ENCODE measurements around the gene HSPBP1. TPM values are rescaled to one million over a fixed set of nuclear protein-coding genes. Genes with fewer than 3 reads are reported as not detected.

The HSPBP1 gene
- total and polyA plus RNA-seq, 2 of the 4 experiments (the other 2 are of a cell fraction), result 21.0 to 43.2 TPM

- H3K14ac ChIP-seq (replicated peaks; ENCODE audit: low read depth, low read length), result no peak overlapping the region
- no peak overlapping the region for H3K4me3 ChIP-seq (ENCODE audit: insufficient read depth, low read depth, low read length)
- DNase-seq, result no peak
- no peak overlapping the region for H3K4me2 ChIP-seq (ENCODE audit: low read depth, low read length)
- CTCF ChIA-PET, result no interaction called here
- H3K36me3 ChIP-seq (ENCODE audit: control insufficient read depth, insufficient read depth, low read length), result peaks cover 27% of the 10 kb centered on the region
- no peak overlapping the region for H3K18ac ChIP-seq (ENCODE audit: low read depth, low read length)
- no peak overlapping the region for H2AK9ac ChIP-seq (replicated peaks; ENCODE audit: low read depth, low read length, poor library complexity)
- no peak overlapping the region for H2BK15ac ChIP-seq (ENCODE audit: low read depth, low read length)
- WGBS, 2 experiments (ENCODE audit: extremely low coverage in 2 of 2, insufficient read length in 1 of 2), result 100% methylated on average over 2 of the region's 10 CpGs; no CpG with 5 or more reads in 1 of the 2 experiments
- H3K27ac ChIP-seq (ENCODE audit: insufficient read depth, low read length), result no peak overlapping the region
- peaks cover 23% of the 10 kb centered on the region for H3K9me1 ChIP-seq (ENCODE audit: insufficient read depth, low read length)
- no peak for ATAC-seq (ENCODE audit: low read depth)
- no peak overlapping the region for H2BK20ac ChIP-seq (ENCODE audit: low read depth, low read length)
- H4K8ac ChIP-seq (ENCODE audit: low read depth in 2 of 2, low read length in 2 of 2), result no peak overlapping the region
- no peak overlapping the region for H4K91ac ChIP-seq (ENCODE audit: insufficient read depth, low read depth, low read length)
- H2BK120ac ChIP-seq (ENCODE audit: low read depth, low read length), result no peak overlapping the region
- no peak overlapping the region for H2AK5ac ChIP-seq (ENCODE audit: low read depth, low read length)
- dilution Hi-C loops (cut with HindIII; ENCODE audit: low sequenced_read_pairs, unreplicated experiment), result no loop called here
- in situ Hi-C loops (cut with MboI; ENCODE audit: low sequenced_read_pairs), result no loop called here
- H3K9me3 ChIP-seq (ENCODE audit: control insufficient read depth, insufficient read depth, low read length), result no peaks in the 10 kb centered on the region
- intact Hi-C loops (cut with micrococcal nuclease), result no loop called here
- H2AFZ ChIP-seq (replicated peaks; ENCODE audit: low read length, poor library complexity), result peak overlapping the region; percentile 43
- BruUV-seq (replicated peaks), result no TSS peak
- H3K27me3 ChIP-seq (ENCODE audit: control insufficient read depth, insufficient read depth, low read length), result no peaks in the 10 kb centered on the region
- no peak overlapping the region for H2BK5ac ChIP-seq (ENCODE audit: low read depth, low read length, poor library complexity, severe bottlenecking)
- peaks cover 12 to 87% of the 10 kb centered on the region in 2 experiments for H3K79me1 ChIP-seq (ENCODE audit: low read depth in 1 of 2, low read length in 2 of 2)
- H3K23ac ChIP-seq (ENCODE audit: low read depth, low read length), result no peak overlapping the region
- H4K20me1 ChIP-seq (ENCODE audit: insufficient read depth, low read length), result peaks cover 71% of the 10 kb centered on the region
- no peak overlapping the region for H3K56ac ChIP-seq (ENCODE audit: extremely low read depth, insufficient read depth, low read length)
- POLR2A ChIA-PET (ENCODE audit: unreplicated experiment), result no interaction called here
- H3K9ac ChIP-seq (ENCODE audit: low read depth, low read length), result no peak overlapping the region
- no peak overlapping the region for H4K5ac ChIP-seq (ENCODE audit: low read depth, low read length)
- 0 out of 2 replicates have a peak, but pooled peaks cover 1% of the 10 kb centered on the region for H3K4me1 ChIP-seq (ENCODE audit: control insufficient read depth, insufficient read depth, low read length)
- TF ChIP-seq CTCF (conservative IDR thresholded peaks at IDR 0.05; ENCODE audit: low read depth, low read length) (no peak), RCOR1 (IDR thresholded peaks at IDR 0.05; ENCODE audit: insufficient replicate concordance, low read length) (no peak), POLR2A (IDR thresholded peaks at IDR 0.05; ENCODE audit: low read depth, low read length) (no peak), FOS (IDR thresholded peaks at IDR 0.05; ENCODE audit: low read depth, low read length) (no peak), RFX5 (IDR thresholded peaks at IDR 0.05; ENCODE audit: low read depth, low read length) (no peak), MAFK (IDR thresholded peaks at IDR 0.05; ENCODE audit: low read depth, low read length) (no peak), MAZ (IDR thresholded peaks at IDR 0.05; ENCODE audit: borderline replicate concordance, low read depth, low read length) (no peak), BHLHE40 (IDR thresholded peaks at IDR 0.05; ENCODE audit: low read depth, low read length) (no peak), CHD1 (IDR thresholded peaks at IDR 0.05; ENCODE audit: low read depth, low read length) (no peak), NFE2L2 (IDR thresholded peaks at IDR 0.05; ENCODE audit: low read depth, low read length) (no peak), SMC3 (IDR thresholded peaks at IDR 0.05; ENCODE audit: low read depth, low read length) (no peak), RAD21 (IDR thresholded peaks at IDR 0.05; ENCODE audit: low read length) (no peak), ELK1 (IDR thresholded peaks at IDR 0.05; ENCODE audit: borderline replicate concordance, low read depth, low read length) (no peak)
- H3K4ac ChIP-seq (ENCODE audit: low read depth, low read length), result no peak overlapping the region
These were observed 31.7 kb downstream of the HSPBP1 start for GRCh38 chr19:55248166-55248675.
